Superior temporal gyrus (tissue), 1 donor: ENCODE results near the gene MSI1.
"Not testable (repeated sequence)": the region's sequence is repeated elsewhere in the genome, so short reads cannot be mapped to it uniquely, and the experiment has no call there.

Source experiments
- DNase-seq: peaks from one replicate; pipeline ENCODE4 v3.0.0-alpha.2; 2016; ENCODE audit errors: extremely low spot score

Gene MSI1

GRCh38 chr12:120357104-120357503 is 11.9 kb downstream of the MSI1 start:
- no peak for DNase-seq

- DNase-seq = peak; percentile 85
These were observed 12.4 kb downstream of the MSI1 start for GRCh38 chr12:120356567-120357030.

GRCh38 chr12:120353556-120354317 is 15.2 kb downstream of the MSI1 start:
- DNase-seq = no peak

- no peak for DNase-seq
These were observed 15.8 kb downstream of the MSI1 start for GRCh38 chr12:120353136-120353535.

- no peak for DNase-seq
These were observed 16.8 kb downstream of the MSI1 start for GRCh38 chr12:120352117-120352516.

GRCh38 chr12:120350576-120351350 is 18.2 kb downstream of the MSI1 start:
- DNase-seq = no peak

- no peak for DNase-seq
These were observed 21.2 kb downstream of the MSI1 start for GRCh38 chr12:120347766-120348165.

- no peak for DNase-seq
These were observed 22.3 kb downstream of the MSI1 start for GRCh38 chr12:120346681-120347080.

GRCh38 chr12:120346031-120346430 is 22.9 kb downstream of the MSI1 start:
- DNase-seq = no peak

- no peak for DNase-seq
These were observed 25.3 kb downstream of the MSI1 start for GRCh38 chr12:120343692-120344091.

GRCh38 chr12:120343039-120343537 is 25.9 kb downstream of the MSI1 start:
- no peak for DNase-seq

GRCh38 chr12:120342175-120343038 is 26.6 kb downstream of the MSI1 start:
- no peak for DNase-seq

- DNase-seq = no peak
These were observed 29.7 kb downstream of the MSI1 start for GRCh38 chr12:120339256-120339655.

- no peak for DNase-seq
These were observed 31.2 kb downstream of the MSI1 start for GRCh38 chr12:120337730-120338129.

- DNase-seq = not testable (repeated sequence)
These were observed 32.6 kb downstream of the MSI1 start for GRCh38 chr12:120336392-120336791.

- DNase-seq = peak; percentile 17
These were observed 33.5 kb downstream of the MSI1 start for GRCh38 chr12:120335447-120335846.

GRCh38 chr12:120332523-120332922 is 36.4 kb downstream of the MSI1 start:
- DNase-seq = no peak

GRCh38 chr12:120332041-120332440 is 36.9 kb downstream of the MSI1 start:
- DNase-seq = no peak

GRCh38 chr12:120331390-120331789 is 37.6 kb downstream of the MSI1 start:
- no peak for DNase-seq

GRCh38 chr12:120328228-120328627 is 40.7 kb downstream of the MSI1 start:
- DNase-seq = no peak

GRCh38 chr12:120327593-120327992 is 41.4 kb downstream of the MSI1 start, which contains the start of gene PLA2G1B:
Gene PLA2G1B, minus strand, starts transcription at chr12:120327779. Its CDS starts 26 bp downstream, at chr12:120327753.
- DNase-seq = no peak
